ENCODE results near the gene CR1L. TPM values are rescaled to one million over a fixed set of nuclear protein-coding genes. Genes with fewer than 3 reads are reported as not detected.
"Not testable (repeated sequence)": the region's sequence is repeated elsewhere in the genome, so short reads cannot be mapped to it uniquely, and the experiment has no call there.

Gene CR1L
- total and polyA plus RNA-seq, 9 donors, result 0.22 to 0.65 (median 0.33) TPM; not detected in 3

DNA sequence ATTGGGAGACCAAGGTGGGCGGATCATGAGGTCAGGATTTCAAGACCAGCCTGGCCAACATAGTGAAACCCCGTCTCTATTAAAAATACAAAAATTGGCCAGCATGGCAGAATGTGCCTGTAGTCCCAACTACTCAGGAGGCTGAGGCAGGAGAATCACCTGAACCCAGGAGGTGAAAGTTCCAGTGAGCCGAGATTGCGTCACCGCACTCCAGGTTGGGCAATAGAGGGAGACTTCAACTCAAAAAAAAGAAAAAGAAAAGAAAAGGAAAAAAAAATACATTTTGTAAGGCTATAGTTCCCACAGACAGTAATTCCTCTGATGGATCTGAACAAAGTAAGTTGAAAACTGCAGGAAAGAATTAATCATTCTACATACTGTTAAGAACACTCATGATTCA lies 58.8 kb downstream of the CR1L start:
- Histone ChIP-seq H3K27ac (ENCODE audit: low read length) (no peak overlapping the region), H3K4me1 (ENCODE audit: control insufficient read depth, insufficient read depth, low read length) (no peaks in the 10 kb centered on the region), H3K4me3 (ENCODE audit: low read length) (no peak overlapping the region), H3K27me3 (ENCODE audit: control insufficient read depth, insufficient read depth, low read length) (no peaks in the 10 kb centered on the region), H3K36me3 (ENCODE audit: control insufficient read depth, insufficient read depth, low read length) (no peaks in the 10 kb centered on the region), H3K9me3 (replicated peaks; ENCODE audit: control insufficient read depth, low read depth, low read length) (no peaks in the 10 kb centered on the region)
- DNase-seq, result no peak
- 93% methylated on average over 3 of the region's 5 CpGs for WGBS (ENCODE audit: insufficient coverage)

DNA sequence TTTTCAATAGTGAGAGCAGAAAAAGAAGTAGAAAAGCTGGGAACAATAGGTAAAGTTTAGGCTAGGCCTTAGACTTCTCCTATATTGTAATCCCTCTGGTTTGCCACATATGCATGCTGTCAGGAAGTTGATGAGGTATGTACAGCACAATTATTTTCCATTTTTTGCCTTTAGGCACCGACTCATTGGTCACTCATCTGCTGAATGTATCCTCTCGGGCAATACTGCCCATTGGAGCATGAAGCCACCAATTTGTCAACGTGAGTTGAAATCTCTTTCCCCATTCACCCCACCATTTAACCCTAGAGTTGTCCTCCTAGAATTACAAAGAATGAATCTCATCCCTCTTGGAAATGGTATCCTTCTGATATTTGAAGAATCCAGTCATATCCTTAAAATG lies 63.1 kb downstream of the CR1L start:
- not testable (repeated sequence) for H3K9me3 ChIP-seq (replicated peaks; ENCODE audit: control insufficient read depth, low read depth, low read length); DNase-seq; H3K36me3 ChIP-seq (ENCODE audit: control insufficient read depth, insufficient read depth, low read length); H3K27me3 ChIP-seq (ENCODE audit: control insufficient read depth, insufficient read depth, low read length); H3K27ac ChIP-seq (ENCODE audit: low read length); H3K4me3 ChIP-seq (ENCODE audit: low read length); H3K4me1 ChIP-seq (ENCODE audit: control insufficient read depth, insufficient read depth, low read length)
- 53% methylated on average over 2 of the region's 3 CpGs for WGBS (ENCODE audit: insufficient coverage)

DNA sequence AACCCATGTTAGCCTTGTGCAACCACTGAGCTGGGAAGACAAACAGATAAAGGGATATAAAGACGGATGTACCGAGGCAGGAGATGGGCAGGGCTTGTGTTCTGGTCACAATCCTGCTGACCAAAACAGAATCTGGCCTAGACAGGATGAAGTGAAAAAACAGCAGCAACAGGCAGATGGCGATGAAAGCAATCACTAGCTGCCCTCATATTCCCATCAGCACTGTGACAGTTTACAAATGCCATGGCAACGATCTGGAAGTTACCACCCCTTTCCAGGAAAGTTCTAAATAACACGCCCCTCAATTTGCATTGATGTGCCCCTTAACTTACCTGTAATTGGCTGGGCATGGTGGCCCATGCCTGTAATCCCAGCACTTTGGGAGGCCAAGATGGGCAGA lies 66.4 kb downstream of the CR1L start:
- Histone ChIP-seq H3K4me1 (ENCODE audit: control insufficient read depth, insufficient read depth, low read length) (no peaks in the 10 kb centered on the region), H3K36me3 (ENCODE audit: control insufficient read depth, insufficient read depth, low read length) (no peaks in the 10 kb centered on the region)
- WGBS (ENCODE audit: insufficient coverage), result 67% methylated on average over 4 of the region's 5 CpGs

DNA sequence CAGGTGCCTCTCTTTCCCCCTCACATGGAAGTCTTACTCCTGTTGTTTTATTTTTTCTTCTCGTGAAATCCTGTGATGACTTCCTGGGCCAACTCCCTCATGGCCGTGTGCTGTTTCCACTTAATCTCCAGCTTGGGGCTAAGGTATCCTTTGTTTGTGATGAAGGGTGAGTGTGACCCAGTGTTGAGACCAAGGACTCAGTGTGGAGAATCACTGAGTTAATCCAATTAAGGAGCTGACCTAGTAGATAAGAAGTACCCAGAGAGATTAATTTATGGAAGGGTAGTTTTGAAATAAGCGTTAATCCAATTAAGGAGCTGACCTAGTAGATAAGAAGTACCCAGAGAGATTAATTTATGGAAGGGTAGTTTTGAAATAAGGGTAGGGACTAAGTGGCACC lies 67.8 kb downstream of the CR1L start:
- not testable (repeated sequence) for DNase-seq; H3K27ac ChIP-seq (ENCODE audit: low read length); H3K4me1 ChIP-seq (ENCODE audit: control insufficient read depth, insufficient read depth, low read length); H3K36me3 ChIP-seq (ENCODE audit: control insufficient read depth, insufficient read depth, low read length); H3K9me3 ChIP-seq (replicated peaks; ENCODE audit: control insufficient read depth, low read depth, low read length); H3K27me3 ChIP-seq (ENCODE audit: control insufficient read depth, insufficient read depth, low read length); H3K4me3 ChIP-seq (ENCODE audit: low read length)
- 50% methylated on average over 1 of the region's 3 CpGs for WGBS (ENCODE audit: insufficient coverage)

More for the DNA sequence above, 66.4 kb downstream of the CR1L start:
- Histone ChIP-seq H3K9me3 (replicated peaks; ENCODE audit: control insufficient read depth, low read depth, low read length) (no peaks in the 10 kb centered on the region), H3K4me3 (ENCODE audit: low read length) (no peak overlapping the region), H3K27me3 (ENCODE audit: control insufficient read depth, insufficient read depth, low read length) (no peaks in the 10 kb centered on the region), H3K27ac (ENCODE audit: low read length) (no peak overlapping the region)
- no peak for DNase-seq

DNA sequence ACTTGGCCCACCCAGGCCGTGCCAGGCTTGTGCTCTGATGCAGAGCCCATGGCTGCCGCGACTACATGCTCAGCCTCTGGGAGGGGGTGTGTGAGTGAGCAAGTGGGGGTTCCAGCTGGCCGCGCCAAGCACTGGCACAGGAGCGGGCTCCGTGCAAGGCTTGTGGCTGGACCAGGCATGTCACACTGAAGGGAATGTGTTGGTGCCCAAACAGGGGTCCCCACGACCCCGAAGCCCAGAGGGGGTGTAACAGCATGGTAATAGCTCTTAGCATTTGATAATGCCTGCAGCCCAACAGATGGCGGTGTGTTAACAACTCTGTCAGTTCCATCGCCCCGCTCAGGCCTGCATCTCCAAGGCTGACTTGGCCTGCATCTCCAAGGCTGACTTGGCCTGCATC lies 68.6 kb downstream of the CR1L start:
- no peaks in the 10 kb centered on the region for H3K9me3 ChIP-seq (replicated peaks; ENCODE audit: control insufficient read depth, low read depth, low read length)
- no peaks in the 10 kb centered on the region for H3K4me1 ChIP-seq (ENCODE audit: control insufficient read depth, insufficient read depth, low read length)
- H3K4me3 ChIP-seq (ENCODE audit: low read length), result no peak overlapping the region
- no peak for DNase-seq
- H3K27me3 ChIP-seq (ENCODE audit: control insufficient read depth, insufficient read depth, low read length), result no peaks in the 10 kb centered on the region
- no peak overlapping the region for H3K27ac ChIP-seq (ENCODE audit: low read length)
- H3K36me3 ChIP-seq (ENCODE audit: control insufficient read depth, insufficient read depth, low read length), result no peaks in the 10 kb centered on the region
- WGBS (ENCODE audit: insufficient coverage), result 90% methylated on average over 11 of the region's 12 CpGs

DNA sequence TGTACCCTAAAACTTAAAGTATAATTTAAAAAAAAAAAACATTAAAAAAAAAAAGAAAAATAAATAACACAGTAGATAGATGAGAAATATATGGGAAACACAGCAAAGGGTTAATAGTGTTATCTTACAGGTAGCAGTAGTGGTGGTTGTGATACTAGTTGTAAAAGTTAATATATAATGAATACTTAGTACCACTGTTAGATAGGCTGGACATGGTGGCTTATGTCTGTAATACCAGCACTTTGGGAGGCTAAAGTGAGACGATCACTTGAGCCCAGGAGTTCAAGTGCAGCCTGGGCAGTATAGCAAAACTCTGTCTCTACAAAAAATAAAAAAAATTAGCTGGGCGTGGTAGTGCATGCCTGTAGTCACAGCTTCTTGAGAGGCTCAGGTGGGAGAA lies 74.3 kb downstream of the CR1L start:
- Histone ChIP-seq H3K36me3 (ENCODE audit: control insufficient read depth, insufficient read depth, low read length) (no peaks in the 10 kb centered on the region), H3K9me3 (replicated peaks; ENCODE audit: control insufficient read depth, low read depth, low read length) (no peaks in the 10 kb centered on the region), H3K27ac (ENCODE audit: low read length) (no peak overlapping the region), H3K4me3 (ENCODE audit: low read length) (no peak overlapping the region), H3K4me1 (ENCODE audit: control insufficient read depth, insufficient read depth, low read length) (no peaks in the 10 kb centered on the region), H3K27me3 (ENCODE audit: control insufficient read depth, insufficient read depth, low read length) (no peaks in the 10 kb centered on the region)
- no CpG with 5 or more reads among the region's 2 CpGs for WGBS (ENCODE audit: insufficient coverage)
- no peak for DNase-seq

DNA sequence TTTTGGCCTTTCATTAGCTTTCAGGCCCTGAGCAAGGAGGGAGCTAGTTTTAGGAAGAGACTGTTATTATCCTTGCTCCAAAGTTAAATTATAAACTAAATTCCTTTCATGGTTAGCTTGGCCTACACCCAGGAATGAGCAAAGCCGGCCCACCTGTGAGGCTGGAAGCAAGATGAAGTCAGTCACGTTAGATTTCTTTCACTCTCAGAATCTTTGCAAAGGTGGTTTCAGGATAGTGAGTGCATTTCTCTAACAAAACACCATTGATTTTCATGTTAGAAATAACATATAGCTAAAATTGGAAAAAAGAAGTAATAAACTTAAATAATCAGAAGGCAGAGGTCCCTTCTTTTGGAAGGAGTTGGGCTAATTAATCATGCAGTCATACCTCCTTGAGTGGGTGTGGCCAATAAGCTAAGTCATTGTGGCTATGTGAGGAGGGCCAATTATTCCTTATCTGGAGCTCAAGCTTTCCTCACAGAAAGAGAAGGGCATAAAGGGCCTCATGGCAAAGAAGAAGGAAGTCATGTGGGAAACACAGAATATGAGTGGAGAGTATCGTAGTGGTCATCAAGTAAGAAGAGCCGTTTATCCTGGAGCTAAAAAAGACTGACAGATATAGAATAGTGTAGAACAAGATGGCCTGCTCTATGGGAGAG lies 83.4 kb downstream of the CR1L start:
- not testable (repeated sequence) for DNase-seq; H3K27ac ChIP-seq (ENCODE audit: low read length); H3K36me3 ChIP-seq (ENCODE audit: control insufficient read depth, insufficient read depth, low read length); H3K4me1 ChIP-seq (ENCODE audit: control insufficient read depth, insufficient read depth, low read length); H3K4me3 ChIP-seq (ENCODE audit: low read length); H3K9me3 ChIP-seq (replicated peaks; ENCODE audit: control insufficient read depth, low read depth, low read length); H3K27me3 ChIP-seq (ENCODE audit: control insufficient read depth, insufficient read depth, low read length)
- 100% methylated on average over 1 of the region's 4 CpGs for WGBS (ENCODE audit: insufficient coverage)

DNA sequence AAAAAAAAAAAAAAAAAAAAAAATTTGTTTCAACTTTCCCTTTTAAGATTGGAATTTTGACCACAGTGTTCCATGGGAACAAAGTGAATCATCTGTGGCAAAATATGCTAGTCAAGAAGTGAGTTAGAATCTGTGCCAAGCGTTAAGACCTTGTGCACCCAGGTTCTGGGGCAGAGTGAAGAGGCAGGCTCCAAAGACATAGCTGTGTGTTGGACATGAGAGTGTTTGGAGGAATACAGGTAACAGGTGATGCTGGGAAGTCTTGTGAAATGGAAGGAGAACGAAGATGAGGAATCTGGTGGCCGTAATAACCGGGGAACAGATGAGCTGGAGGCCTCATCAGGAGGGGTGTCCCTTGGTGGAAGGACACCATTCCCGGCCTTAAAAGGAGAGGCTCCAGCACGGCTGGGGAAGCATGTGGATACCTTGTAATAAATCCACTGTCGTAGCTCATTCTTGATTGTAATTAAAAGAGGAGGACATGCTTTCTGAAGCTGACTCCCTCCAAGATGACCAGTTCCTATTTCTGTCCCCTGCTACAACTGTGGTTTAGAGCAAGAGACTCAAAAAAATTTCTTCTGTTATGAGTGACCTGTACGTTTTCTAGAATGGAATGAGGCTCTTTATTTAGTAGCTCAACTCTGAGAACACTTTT lies 92.7 kb downstream of the CR1L start:
- H3K9me3 ChIP-seq (replicated peaks; ENCODE audit: control insufficient read depth, low read depth, low read length); DNase-seq; H3K27ac ChIP-seq (ENCODE audit: low read length); H3K4me1 ChIP-seq (ENCODE audit: control insufficient read depth, insufficient read depth, low read length); H3K4me3 ChIP-seq (ENCODE audit: low read length); H3K36me3 ChIP-seq (ENCODE audit: control insufficient read depth, insufficient read depth, low read length); H3K27me3 ChIP-seq (ENCODE audit: control insufficient read depth, insufficient read depth, low read length): not testable (repeated sequence)
- 82% methylated on average over 4 of the region's 8 CpGs for WGBS (ENCODE audit: insufficient coverage)

DNA sequence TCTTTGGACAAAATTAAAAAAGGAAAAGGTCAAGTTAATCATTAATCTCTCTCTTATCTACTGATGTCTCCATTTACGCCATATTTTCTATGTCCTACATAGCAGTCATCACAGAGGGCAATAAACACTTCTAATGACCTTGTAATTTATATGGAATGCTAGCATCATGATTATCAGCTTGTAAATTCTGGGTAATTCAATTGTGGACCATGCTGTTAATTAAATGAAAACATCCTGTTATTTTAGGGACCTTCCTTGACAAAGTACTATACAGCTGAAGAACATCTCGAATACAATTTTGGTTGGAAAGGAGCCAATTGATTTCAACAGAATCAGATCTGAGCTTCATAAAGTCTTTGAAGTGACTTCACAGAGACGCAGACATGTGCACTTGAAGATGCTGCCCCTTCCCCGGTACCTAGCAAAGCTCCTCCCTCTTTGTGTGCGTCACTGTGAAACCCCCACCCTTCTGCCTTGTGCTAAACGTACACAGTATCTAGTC lies 93.3 kb downstream of the CR1L start:
- not testable (repeated sequence) for H3K4me3 ChIP-seq (ENCODE audit: low read length); DNase-seq; H3K4me1 ChIP-seq (ENCODE audit: control insufficient read depth, insufficient read depth, low read length); H3K27ac ChIP-seq (ENCODE audit: low read length); H3K9me3 ChIP-seq (replicated peaks; ENCODE audit: control insufficient read depth, low read depth, low read length); H3K27me3 ChIP-seq (ENCODE audit: control insufficient read depth, insufficient read depth, low read length); H3K36me3 ChIP-seq (ENCODE audit: control insufficient read depth, insufficient read depth, low read length)
- WGBS (ENCODE audit: insufficient coverage), result no CpG with 5 or more reads among the region's 6 CpGs

DNA sequence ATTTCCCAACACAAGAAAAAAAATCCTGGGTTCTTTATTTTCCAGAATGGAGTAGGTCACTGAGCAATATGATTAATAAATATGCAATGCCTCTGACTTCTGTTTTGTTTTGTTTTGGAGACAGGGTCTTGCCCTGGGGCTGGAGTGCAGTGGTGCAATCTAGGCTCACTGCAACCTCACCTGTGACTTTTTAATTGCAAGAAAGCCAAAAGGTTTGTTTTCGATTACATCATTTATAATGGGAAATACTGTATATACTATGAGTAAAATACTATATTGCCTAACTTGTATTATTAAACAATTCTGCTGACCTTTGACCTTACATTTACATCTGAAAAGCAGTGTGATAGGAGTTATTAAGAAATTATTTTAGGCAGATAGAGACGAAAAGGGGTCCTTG lies 95.3 kb downstream of the CR1L start:
- Histone ChIP-seq H3K4me1 (ENCODE audit: control insufficient read depth, insufficient read depth, low read length) (no peaks in the 10 kb centered on the region), H3K36me3 (ENCODE audit: control insufficient read depth, insufficient read depth, low read length) (no peaks in the 10 kb centered on the region), H3K27me3 (ENCODE audit: control insufficient read depth, insufficient read depth, low read length) (no peaks in the 10 kb centered on the region), H3K9me3 (replicated peaks; ENCODE audit: control insufficient read depth, low read depth, low read length) (no peaks in the 10 kb centered on the region), H3K27ac (ENCODE audit: low read length) (no peak overlapping the region), H3K4me3 (ENCODE audit: low read length) (no peak overlapping the region)
- no peak for DNase-seq
- WGBS (ENCODE audit: insufficient coverage), result 86% methylated on average over 1 of the region's 2 CpGs
